ENCODE data around the gene DPH5.

Gene DPH5

GRCh38 chr1:100943533-100943932 lies 82.1 kb downstream of the DPH5 start:
- peak; percentile 24 for DNase-seq (ENCODE audit: low read depth)
- TF ChIP-seq CTCF (IDR thresholded peaks at IDR 0.05; ENCODE audit: low read length, missing control alignments) = no peak
- no peak overlapping the region for H3K4me3 ChIP-seq (replicated peaks; ENCODE audit: low read depth, low read length)

GRCh38 chr1:100942304-100943046 lies 83.1 kb downstream of the DPH5 start:
- H3K4me3 ChIP-seq (replicated peaks; ENCODE audit: low read depth, low read length) = no peak overlapping the region
- DNase-seq (ENCODE audit: low read depth) = no peak
- TF ChIP-seq CTCF (IDR thresholded peaks at IDR 0.05; ENCODE audit: low read length, missing control alignments) = no peak

- no peak overlapping the region for H3K4me3 ChIP-seq (replicated peaks; ENCODE audit: low read depth, low read length)
- no peak for DNase-seq (ENCODE audit: low read depth)
- no peak for TF ChIP-seq CTCF (IDR thresholded peaks at IDR 0.05; ENCODE audit: low read length, missing control alignments)
These were observed 83.9 kb downstream of the DPH5 start for GRCh38 chr1:100941580-100942216.

GRCh38 chr1:100941098-100941527 lies 84.5 kb downstream of the DPH5 start:
- H3K4me3 ChIP-seq (replicated peaks; ENCODE audit: low read depth, low read length) = no peak overlapping the region
- DNase-seq (ENCODE audit: low read depth) = no peak
- no peak for TF ChIP-seq CTCF (IDR thresholded peaks at IDR 0.05; ENCODE audit: low read length, missing control alignments)

Data from fibroblast of pulmonary artery (primary cell).